SK-N-SH (cell line): Measurements from ENCODE around the gene FGF22. TPM values are rescaled to one million over a fixed set of nuclear protein-coding genes. Genes with fewer than 3 reads are reported as not detected.

Experiments used
- CTCF ChIA-PET: fragments of 300-600, 350-600 bp; formaldehyde crosslinking; extraction: SDS; loops from one replicate; lab custom pipeline; 2021; lab: Yijun Ruan, JAX
- POLR2A ChIA-PET: fragments of 350-600 bp; sonication (Branson Sonifier 250); formaldehyde crosslinking; extraction: SDS; loops from one replicate; lab custom pipeline; 2020; ENCODE audit warnings: antibody characterized with exemption, inconsistent platforms; lab: Yijun Ruan, JAX
- DNase-seq: peaks from one replicate; pipeline ENCODE4 v3.0.0; 2012
- H2AFZ ChIP-seq: fragments of 200-600 bp; sonication (generic); 2 replicates; pipeline ENCODE4 v1.8.1; 2016; ENCODE audit warnings: antibody characterized with exemption, mild to moderate bottlenecking, low read depth
- H3F3A ChIP-seq: fragments of 200-600 bp; sonication (generic); replicated peaks from 2 replicates; pipeline ENCODE3; 2016; ENCODE audit warnings: antibody characterized with exemption, mild to moderate bottlenecking; ENCODE audit not compliant: insufficient read depth
- H3K27ac ChIP-seq, 2 experiments: fragments of 200-500 bp in 1 of 2; fragments of 200-600 bp in 1 of 2; sonication (Bioruptor generic) in 1 of 2; sonication (generic), shearing (Covaris generic) in 1 of 2; 2 replicates each; pipeline versions ENCODE4 v1.5.1 to v1.6.1; 2014 to 2016; ENCODE audit warnings: low read depth in 2 of 2, inconsistent platforms in 1 of 2, low read length in 1 of 2, mild to moderate bottlenecking in 1 of 2, mixed read lengths in 1 of 2
- H3K27me3 ChIP-seq: fragments of 200-600 bp; sonication (generic), shearing (Covaris generic); 2 replicates; pipeline ENCODE4 v1.6.1; 2016; ENCODE audit warnings: mixed run types; ENCODE audit not compliant: insufficient read depth
- H3K36me3 ChIP-seq, 2 experiments: fragments of 200-500 bp in 1 of 2; fragments of 200-600 bp in 1 of 2; sonication (Bioruptor generic) in 1 of 2; sonication (generic) in 1 of 2; replicated peaks in 1 of 2; 2 replicates each; pipeline versions ENCODE3 to v1.5.1; 2014 to 2016; ENCODE audit warnings: low read length in 1 of 2, mild to moderate bottlenecking in 1 of 2; ENCODE audit not compliant: insufficient read depth in 2 of 2, control insufficient read depth in 1 of 2
- H3K4me1 ChIP-seq, 2 experiments: fragments of 200-500 bp in 1 of 2; fragments of 200-600 bp in 1 of 2; sonication (Bioruptor generic) in 1 of 2; sonication (generic), shearing (Covaris generic) in 1 of 2; 2 replicates each; pipeline versions ENCODE4 v1.5.1 to v1.6.1; 2014 to 2016; ENCODE audit warnings: low read depth in 1 of 2, low read length in 1 of 2, mixed run types in 1 of 2; ENCODE audit not compliant: insufficient read depth in 2 of 2, control insufficient read depth in 1 of 2
- H3K4me2 ChIP-seq: fragments of 200-600 bp; sonication (generic), shearing (Covaris generic); 2 replicates; pipeline ENCODE4 v1.6.1; 2017; ENCODE audit warnings: mixed run types
- H3K4me3 ChIP-seq, 2 experiments: fragments of 200-500 bp in 1 of 2; fragments of 200-600 bp in 1 of 2; sonication (Bioruptor generic) in 1 of 2; sonication (generic), shearing (Covaris generic) in 1 of 2; 2 replicates each; pipeline versions ENCODE4 v1.5.1 to v1.8.1; 2014 to 2016; ENCODE audit warnings: low read depth in 2 of 2, inconsistent platforms in 1 of 2, low read length in 1 of 2, mild to moderate bottlenecking in 1 of 2, mixed read lengths in 1 of 2, moderate library complexity in 1 of 2
- H3K79me2 ChIP-seq: fragments of 200-600 bp; sonication (generic); 2 replicates; pipeline ENCODE4 v1.8.1; 2017; ENCODE audit warnings: mild to moderate bottlenecking; ENCODE audit not compliant: insufficient read depth
- H3K9ac ChIP-seq: fragments of 200-600 bp; sonication (generic); 2 replicates; pipeline ENCODE4 v1.6.1; 2017; ENCODE audit warnings: mixed run types
- H3K9me2 ChIP-seq: fragments of 200-600 bp; sonication (generic); 2 replicates; pipeline ENCODE4 v1.6.1; 2017; ENCODE audit warnings: mixed run types
- H3K9me3 ChIP-seq: fragments of 200-600 bp; sonication (generic); 2 replicates; pipeline ENCODE4 v1.6.1; 2017; ENCODE audit warnings: mixed run types, mild to moderate bottlenecking, moderate library complexity
- H4K20me1 ChIP-seq: fragments of 200-600 bp; sonication (generic); 2 replicates; pipeline ENCODE4 v1.6.1; 2017; ENCODE audit warnings: mild to moderate bottlenecking, mixed run types; ENCODE audit not compliant: insufficient read depth
- CTCF ChIP-seq: fragments of 200-600 bp; sonication (generic); IDR thresholded peaks from 2 replicates; pipeline ENCODE4 v1.6.1; 2017; ENCODE audit warnings: antibody characterized with exemption, mild to moderate bottlenecking, moderate library complexity
- EP300 ChIP-seq, 2 experiments: IDR thresholded peaks; 2 replicates each; pipeline versions ENCODE4 v1.4.0 to v1.6.1; 2012; ENCODE audit warnings: borderline replicate concordance in 1 of 2, low read depth in 1 of 2, low read length in 1 of 2
- EZH2phosphoT487 ChIP-seq: fragments of 200-600 bp; sonication (generic); IDR thresholded peaks from 2 replicates; pipeline ENCODE4 v1.6.1; 2017; ENCODE audit warnings: low read depth, mixed run types, mild to moderate bottlenecking, antibody characterized with exemption, moderate library complexity, borderline replicate concordance
- FOXM1 ChIP-seq: IDR thresholded peaks from 2 replicates; pipeline ENCODE4 v1.4.0; 2012; ENCODE audit warnings: low read depth, mild to moderate bottlenecking
- GATA2 ChIP-seq: sonication (generic); formaldehyde crosslinking; IDR thresholded peaks from 2 replicates; pipeline ENCODE4 v1.5.0; 2020; ENCODE audit warnings: mild to moderate bottlenecking, missing genetic modification reagents
- MAX ChIP-seq: IDR thresholded peaks from 2 replicates; pipeline ENCODE4 v1.4.0; 2012; ENCODE audit warnings: low read depth
- MXI1 ChIP-seq: IDR thresholded peaks from 2 replicates; pipeline ENCODE4 v1.6.1; 2012; ENCODE audit warnings: mild to moderate bottlenecking, low read depth, low read length, improper control_type of control experiment
- RCOR1 ChIP-seq: fragments of 150-350 bp; IDR thresholded peaks from 2 replicates; pipeline ENCODE4 v1.6.1; 2017; ENCODE audit warnings: antibody characterized with exemption, low read length
- RXRA ChIP-seq: IDR thresholded peaks from 2 replicates; pipeline ENCODE4 v1.4.0; 2012; ENCODE audit warnings: low read depth, mild to moderate bottlenecking, borderline replicate concordance
- SMC3 ChIP-seq: IDR thresholded peaks from 2 replicates; pipeline ENCODE4 v1.6.1; 2012; ENCODE audit warnings: low read depth, low read length, improper control_type of control experiment
- TCF12 ChIP-seq: IDR thresholded peaks from 2 replicates; pipeline ENCODE4 v1.4.0; 2012
- TEAD4 ChIP-seq: IDR thresholded peaks from 2 replicates; pipeline ENCODE4 v1.4.0; 2012; ENCODE audit warnings: mild to moderate bottlenecking, borderline replicate concordance; ENCODE audit not compliant: insufficient read depth
- WGBS: methylation state at CpG from one replicate; pipeline ENCODE4 v1.1.6; 2017; ENCODE audit warnings: low lambda C conversion rate; 5-methylcytosine and 5-hydroxymethylcytosine counted together
- polyA plus RNA-seq, 3 experiments: library from polyadenylated mRNA; depleted of rRNA; stranded (reverse); fragments of >200 nt; gene quantifications; 2 replicates each; pipeline ENCODE4 v1.2.3, GENCODE V29; 2012
- TF ChIP-seq, protein P1 (sequence below): IDR thresholded peaks from 2 replicates; pipeline ENCODE4 v1.4.0; 2012; ENCODE audit warnings: low read depth, borderline replicate concordance

FGF22 gene
- polyA plus RNA-seq, 1 of the 3 experiments (the other 2 are of a cell fraction) = 0.62 TPM

DNA sequence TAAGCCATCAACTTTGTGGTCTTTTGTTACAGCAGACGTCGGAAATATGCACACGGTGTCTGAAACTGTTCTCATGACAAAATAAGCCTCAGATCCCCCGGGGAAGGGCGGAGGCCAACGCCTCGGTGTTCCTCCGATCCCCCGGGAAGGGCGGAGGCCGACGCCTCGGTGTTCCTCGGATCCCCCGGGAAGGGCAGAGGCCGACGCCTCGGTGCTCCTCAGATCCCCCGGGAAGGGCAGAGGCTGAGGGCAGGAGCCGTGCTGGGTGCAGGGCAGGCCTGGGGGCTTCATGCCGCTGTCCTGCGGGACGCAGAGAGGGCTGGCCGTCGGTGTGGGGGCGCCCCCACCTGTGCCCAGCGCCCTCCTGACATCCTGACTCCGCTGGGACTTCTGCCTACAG, 4.7 kb downstream of the FGF22 start:
- H3F3A ChIP-seq = no peaks in the 10 kb centered on the region
- H2AFZ ChIP-seq = no peak overlapping the region
- no peaks in the 10 kb centered on the region for H4K20me1 ChIP-seq
- H3K36me3 ChIP-seq = peaks cover 0 to 39% of the 10 kb centered on the region in 2 experiments
- no peaks in the 10 kb centered on the region for H3K9me2 ChIP-seq
- H3K4me2 ChIP-seq = no peak overlapping the region
- no peak overlapping the region for H3K9ac ChIP-seq
- ChIA-PET POLR2A (no interaction called here), CTCF (no interaction called here)
- H3K27ac ChIP-seq = no peak overlapping the region
- no peaks in the 10 kb centered on the region for H3K9me3 ChIP-seq
- no peak overlapping the region for H3K4me3 ChIP-seq
- H3K4me1 ChIP-seq = peaks cover 0 to 2% of the 10 kb centered on the region in 2 experiments; a peak in 1 of 4 replicates
- no peak for DNase-seq
- 78% methylated on average over 7 of the region's 28 CpGs for WGBS
- no peaks in the 10 kb centered on the region for H3K27me3 ChIP-seq
- no peak for TF ChIP-seq CTCF
- no peak for TF ChIP-seq EP300 (IDR thresholded peaks at IDR 0.05; ENCODE audit: borderline replicate concordance in 1 of 2, low read depth in 1 of 2, low read length in 1 of 2)
- TF ChIP-seq MXI1 = no peak
- no peak for TF ChIP-seq RCOR1
- no peaks in the 10 kb centered on the region for H3K79me2 ChIP-seq

GRCh38 chr19:644789-645188, 5.1 kb downstream of the FGF22 start:
- Histone ChIP-seq H2AFZ (no peak overlapping the region), H3K27me3 (no peaks in the 10 kb centered on the region), H3K27ac (no peak overlapping the region), H3K9me3 (no peaks in the 10 kb centered on the region), H3K4me1 (peaks cover 0 to 2% of the 10 kb centered on the region in 2 experiments; a peak in 1 of 4 replicates), H3K79me2 (no peaks in the 10 kb centered on the region), H3K36me3 (peaks cover 0 to 41% of the 10 kb centered on the region in 2 experiments), H3K9me2 (no peaks in the 10 kb centered on the region), H3K9ac (no peak overlapping the region), H3K4me2 (no peak overlapping the region), H3F3A (no peaks in the 10 kb centered on the region), H3K4me3 (no peak overlapping the region), H4K20me1 (no peaks in the 10 kb centered on the region)
- TF ChIP-seq MAX (no peak), TEAD4 (no peak), RXRA (no peak), MXI1 (no peak), GATA2 (CRISPR knock-in tag) (no peak), FOXM1 (no peak), TCF12 (no peak), SMC3 (no peak), EZH2phosphoT487 (no peak)
- TF ChIP-seq, protein P1, sequence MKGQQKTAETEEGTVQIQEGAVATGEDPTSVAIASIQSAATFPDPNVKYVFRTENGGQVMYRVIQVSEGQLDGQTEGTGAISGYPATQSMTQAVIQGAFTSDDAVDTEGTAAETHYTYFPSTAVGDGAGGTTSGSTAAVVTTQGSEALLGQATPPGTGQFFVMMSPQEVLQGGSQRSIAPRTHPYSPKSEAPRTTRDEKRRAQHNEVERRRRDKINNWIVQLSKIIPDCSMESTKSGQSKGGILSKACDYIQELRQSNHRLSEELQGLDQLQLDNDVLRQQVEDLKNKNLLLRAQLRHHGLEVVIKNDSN = no peak
- ChIA-PET POLR2A (interaction anchor here (0.7 kb wide), 1 partner anchor 340 kb away, joined by 3 read pairs; the partner anchor contains the start of gene WDR18), CTCF (no interaction called here)
- no peak for DNase-seq
- 97% methylated on average over 6 of the region's 14 CpGs for WGBS
